ENCODE measurements around the gene CHMP4B.

DNA sequence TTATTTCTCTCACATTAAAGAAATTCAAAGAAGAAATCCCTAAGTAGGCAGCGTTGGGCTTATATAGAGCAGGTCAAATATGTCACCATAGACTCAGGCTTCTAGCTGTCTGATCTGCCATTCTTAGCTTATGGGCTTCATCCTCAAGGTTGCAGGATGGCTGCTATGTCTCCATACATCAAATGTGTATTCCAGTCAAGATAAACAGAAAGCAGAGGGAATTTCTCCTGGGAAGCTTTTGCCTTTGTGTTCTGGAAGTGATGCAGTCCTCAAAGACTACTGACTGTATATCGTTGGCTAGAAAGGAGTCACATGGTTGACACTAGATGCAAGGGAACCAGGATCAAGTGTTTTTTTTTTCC is 43.4 kb upstream of the CHMP4B start:
- TF ChIP-seq, protein P1, sequence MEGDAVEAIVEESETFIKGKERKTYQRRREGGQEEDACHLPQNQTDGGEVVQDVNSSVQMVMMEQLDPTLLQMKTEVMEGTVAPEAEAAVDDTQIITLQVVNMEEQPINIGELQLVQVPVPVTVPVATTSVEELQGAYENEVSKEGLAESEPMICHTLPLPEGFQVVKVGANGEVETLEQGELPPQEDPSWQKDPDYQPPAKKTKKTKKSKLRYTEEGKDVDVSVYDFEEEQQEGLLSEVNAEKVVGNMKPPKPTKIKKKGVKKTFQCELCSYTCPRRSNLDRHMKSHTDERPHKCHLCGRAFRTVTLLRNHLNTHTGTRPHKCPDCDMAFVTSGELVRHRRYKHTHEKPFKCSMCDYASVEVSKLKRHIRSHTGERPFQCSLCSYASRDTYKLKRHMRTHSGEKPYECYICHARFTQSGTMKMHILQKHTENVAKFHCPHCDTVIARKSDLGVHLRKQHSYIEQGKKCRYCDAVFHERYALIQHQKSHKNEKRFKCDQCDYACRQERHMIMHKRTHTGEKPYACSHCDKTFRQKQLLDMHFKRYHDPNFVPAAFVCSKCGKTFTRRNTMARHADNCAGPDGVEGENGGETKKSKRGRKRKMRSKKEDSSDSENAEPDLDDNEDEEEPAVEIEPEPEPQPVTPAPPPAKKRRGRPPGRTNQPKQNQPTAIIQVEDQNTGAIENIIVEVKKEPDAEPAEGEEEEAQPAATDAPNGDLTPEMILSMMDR (IDR thresholded peaks at IDR 0.05) = no peak
- TF ChIP-seq POLR2A (IDR thresholded peaks at IDR 0.05) = no peak
